Stimulated activated CD8-positive, alpha-beta memory T cell treated with anti-CD3 and anti-CD28 coated beads, Interleukin-2, amount 100 ng/mL, for 1 hour (primary cell): Measurements from ENCODE around the gene CRIM1.
"Not testable (repeated sequence)": the region's sequence is repeated elsewhere in the genome, so short reads cannot be mapped to it uniquely, and the experiment has no call there.

Experiments used
- DNase-seq, 2 donors: peaks; one replicate each; pipeline ENCODE4 v3.0.0-alpha.2; 2020; ENCODE audit warnings: low read depth in 2 of 2

Gene CRIM1

DNA sequence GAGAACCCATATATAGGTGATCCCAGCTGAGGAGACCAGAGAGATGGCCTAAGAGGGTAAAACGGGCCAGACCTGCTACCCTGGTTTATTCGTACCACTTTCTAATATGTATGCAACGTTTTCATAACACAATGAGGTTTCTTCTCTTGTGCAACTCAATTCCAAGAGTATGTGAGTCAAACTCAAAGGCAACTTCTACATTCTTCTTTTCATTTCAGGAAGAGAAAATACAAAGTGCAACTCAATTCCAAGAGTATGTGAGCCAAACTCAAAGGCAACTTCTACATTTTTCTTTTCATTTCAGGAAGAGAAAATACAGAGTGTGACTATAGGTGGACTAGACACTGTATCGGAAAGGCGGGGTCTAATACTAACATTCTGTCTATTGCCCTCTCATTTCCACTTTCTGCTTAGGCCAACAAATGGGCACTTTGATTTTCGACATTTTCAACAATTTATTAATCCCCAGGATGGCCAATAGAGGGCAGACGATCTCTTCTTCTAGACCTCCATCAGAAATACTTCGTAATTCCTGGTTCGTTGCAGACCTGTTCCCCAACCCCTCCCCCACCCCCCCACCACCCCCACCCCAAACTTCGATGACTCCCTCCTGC is 3.7 kb upstream of the CRIM1 start:
- DNase-seq = no peak

DNA sequence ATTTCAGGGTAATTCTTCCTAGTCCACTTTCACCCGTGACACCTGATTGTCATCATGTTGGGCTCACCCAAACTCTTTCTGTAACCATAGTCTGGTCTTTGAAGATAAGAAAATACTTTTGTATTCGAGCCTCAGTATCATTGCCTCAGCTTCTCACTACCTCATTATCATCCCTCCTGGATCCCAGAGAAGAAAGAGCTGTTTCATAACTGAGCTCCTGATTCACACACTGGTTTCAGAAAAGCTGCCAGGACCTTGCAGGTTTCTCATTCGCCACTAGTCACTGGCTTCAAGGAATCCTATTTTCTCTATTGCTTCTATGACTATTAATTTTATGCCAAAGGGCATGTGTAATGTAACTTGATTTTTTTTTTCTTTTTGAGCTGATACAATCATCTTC is 2.9 kb upstream of the CRIM1 start:
- DNase-seq = no peak

DNA sequence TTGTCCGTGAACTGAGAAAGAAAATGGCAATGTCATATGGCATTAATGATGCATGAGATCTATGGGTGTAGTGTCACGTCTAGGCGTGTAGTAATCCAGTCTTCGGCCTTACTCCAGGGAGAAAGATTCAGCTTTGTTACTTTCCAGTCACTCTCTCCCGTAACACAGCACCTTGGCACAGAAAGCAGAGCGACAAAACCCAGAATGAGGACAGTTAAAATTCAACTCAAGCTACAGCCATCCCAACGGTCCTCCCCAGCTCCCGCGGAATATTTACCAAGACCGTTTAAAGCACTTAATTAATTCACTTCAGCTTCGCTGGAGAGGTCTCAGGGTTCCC is 797 bp upstream of the CRIM1 start:
- DNase-seq = no peak

DNA sequence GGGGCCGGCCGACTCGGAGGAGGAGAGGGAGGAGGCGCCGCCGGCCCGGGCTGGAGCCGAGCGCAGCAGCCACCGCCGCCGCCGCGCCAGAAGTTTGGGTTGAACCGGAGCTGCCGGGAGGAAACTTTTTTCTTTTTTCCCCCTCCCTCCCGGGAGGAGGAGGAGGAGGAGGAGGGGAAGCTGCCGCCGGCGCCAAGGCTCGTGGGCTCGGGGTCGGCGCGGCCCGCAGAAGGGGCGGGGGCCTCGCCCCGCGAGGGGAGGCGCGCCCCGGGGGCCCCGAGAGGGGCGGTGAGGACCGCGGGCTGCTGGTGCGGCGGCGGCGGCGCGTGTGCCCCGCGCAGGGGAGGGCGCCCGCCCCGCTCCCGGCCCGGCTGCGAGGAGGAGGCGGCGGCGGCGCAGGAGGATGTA is 316 bp downstream of the CRIM1 start:
- no peak for DNase-seq

DNA sequence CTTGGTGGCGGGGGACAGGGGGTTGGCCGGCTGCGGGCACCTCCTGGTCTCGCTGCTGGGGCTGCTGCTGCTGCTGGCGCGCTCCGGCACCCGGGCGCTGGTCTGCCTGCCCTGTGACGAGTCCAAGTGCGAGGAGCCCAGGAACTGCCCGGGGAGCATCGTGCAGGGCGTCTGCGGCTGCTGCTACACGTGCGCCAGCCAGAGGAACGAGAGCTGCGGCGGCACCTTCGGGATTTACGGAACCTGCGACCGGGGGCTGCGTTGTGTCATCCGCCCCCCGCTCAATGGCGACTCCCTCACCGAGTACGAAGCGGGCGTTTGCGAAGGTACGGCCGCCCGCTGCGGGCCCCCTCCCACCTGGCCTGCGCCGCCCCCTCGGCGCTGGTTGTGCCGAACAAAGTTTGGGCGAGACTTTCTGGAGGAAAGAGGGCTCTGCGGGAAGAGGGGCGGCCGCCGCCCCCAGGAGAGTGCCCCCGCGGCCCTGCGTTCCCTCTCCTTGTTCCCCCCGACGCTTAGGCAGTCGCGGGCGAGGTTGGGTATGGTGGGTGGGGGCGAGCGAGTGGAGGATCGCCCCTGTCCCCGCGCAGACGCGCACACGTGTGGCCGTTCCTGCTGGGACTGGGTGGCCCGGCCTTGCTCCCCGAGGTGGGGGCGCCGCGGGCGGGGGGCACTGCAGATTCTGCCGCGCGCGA is 866 bp downstream of the CRIM1 start:
- no peak for DNase-seq

DNA sequence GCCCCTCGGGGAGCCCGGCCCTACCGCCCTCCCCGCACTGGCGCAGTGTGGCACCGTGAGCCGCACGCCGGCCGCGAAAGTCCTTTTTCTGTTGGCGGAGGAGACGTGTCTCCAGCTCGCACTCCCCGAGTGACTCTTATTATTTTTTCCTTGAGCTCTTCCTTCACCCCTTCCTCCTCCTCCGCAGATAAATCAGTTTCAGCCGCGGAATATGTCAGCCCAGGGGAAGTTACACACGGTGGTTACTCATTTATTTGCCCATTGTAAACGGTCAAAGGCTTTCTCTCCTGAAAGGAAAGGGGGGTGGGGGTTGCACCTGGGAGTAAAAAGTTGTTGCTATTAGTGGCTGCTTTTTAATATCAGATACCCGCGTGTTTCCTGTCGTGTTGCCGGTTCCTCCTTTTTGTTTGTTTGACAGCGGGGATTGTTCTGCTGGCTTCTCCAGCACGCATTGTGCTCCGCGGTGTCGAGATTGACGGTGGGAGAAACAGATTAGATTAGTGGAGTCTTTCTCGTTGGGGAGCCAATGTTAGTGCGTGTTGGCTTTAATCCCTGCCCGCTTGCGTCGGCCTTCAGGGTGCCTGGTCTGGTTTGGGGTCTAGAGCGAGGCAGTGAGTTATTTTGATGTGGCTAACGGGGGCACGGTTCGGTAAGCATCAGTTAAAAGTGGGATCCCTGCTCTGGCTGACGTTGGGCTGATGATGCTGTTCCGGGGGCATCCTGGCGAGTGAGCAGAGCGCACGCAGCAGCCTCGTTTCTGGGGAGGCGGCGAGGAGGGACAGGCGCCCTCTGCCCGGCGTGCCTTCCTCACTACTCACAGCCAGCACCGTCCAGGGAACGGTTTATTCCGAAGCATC is 1.6 kb downstream of the CRIM1 start:
- DNase-seq = no peak

DNA sequence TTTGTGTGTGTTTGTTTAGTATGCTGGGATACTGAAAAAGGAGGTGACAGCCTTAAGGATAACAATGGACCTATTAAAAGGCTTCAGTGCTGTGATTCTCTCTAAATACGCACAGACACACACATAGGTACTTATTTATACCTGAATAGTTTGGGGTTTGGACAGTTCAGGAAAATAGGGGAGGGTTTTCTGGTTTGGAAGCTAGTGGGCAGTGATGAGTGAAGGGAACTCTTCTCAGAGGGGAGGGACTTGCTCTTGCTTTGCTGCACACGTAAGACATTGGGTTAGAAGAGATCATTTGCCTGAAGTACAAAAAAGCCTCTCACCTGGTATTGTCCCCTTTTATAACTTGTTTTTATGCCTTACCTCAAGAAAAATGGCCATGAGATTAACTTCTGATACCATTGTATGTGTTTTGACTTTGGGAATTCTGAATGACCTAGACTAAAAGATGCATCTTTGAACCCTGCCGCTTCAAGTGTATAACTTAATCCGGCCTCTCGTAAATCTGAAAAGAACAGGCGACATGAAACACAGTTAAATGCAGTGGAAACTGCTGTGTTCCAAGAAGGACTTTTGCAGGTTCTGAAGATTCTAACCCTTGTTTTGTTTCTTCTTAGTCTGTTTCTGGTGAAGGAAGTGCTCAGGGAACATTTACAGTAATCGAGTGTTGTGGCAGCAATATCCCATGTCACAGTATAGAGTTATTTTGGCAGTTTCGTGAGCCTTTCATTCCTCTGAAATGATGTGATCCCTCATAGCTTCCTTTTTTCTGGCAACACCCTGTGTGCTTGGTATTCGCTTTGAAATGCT is 2.5 kb downstream of the CRIM1 start:
- no peak for DNase-seq

DNA sequence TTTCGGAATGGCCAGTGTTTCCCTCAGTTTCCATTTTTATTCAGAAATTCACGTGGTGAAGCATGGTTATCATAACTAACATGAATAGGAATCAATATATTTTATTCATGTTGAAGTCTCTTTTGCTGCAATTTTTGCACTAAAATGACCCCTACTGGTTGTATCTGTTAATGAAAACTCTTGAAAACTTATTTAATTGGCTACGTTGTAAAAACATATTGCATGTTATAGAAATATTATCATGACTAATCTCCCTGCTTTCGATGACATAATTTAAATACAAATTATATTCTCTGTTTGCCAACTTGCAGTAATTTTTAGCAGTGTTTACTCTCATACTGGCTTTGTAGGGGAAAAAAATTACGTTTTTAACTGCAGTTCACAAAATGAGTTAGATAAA is 3.5 kb downstream of the CRIM1 start:
- no peak for DNase-seq

DNA sequence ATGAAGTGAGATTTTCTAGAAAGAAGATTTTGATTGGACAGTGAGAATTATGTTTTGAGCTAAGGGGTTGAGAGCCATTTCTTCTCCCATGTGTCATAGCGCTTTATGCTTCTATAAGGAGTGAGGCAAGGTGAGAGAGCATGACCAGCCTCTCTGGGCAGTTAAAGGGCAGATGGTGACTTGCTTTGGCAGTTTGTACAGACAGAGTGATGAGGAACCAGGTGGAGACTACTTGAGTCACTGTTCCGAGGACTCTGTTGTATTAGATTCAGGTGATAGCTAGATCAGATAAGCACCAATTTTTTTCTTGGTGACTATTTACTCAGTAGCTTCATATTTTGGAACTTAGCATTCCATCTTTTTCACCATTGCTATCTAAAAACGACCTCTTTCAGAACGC is 4.5 kb downstream of the CRIM1 start:
- no peak for DNase-seq

DNA sequence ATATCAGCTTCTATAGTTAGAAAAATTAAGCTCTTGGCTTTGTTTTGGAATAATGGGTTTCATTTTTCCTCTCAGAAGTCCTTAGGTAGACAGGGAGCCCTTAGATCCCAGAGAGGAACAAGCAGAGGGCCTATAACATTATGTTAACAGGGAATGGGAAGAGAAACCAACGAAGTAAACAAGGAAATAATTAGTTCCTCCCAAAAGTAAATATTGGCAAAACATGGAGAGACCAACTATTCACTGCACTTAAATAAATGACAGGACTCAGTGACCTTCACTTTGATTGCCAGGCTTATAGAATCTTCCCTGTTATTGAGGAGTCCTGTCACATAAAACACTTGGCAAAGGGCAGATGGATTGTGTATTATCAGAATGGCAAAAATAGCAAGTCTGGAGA is 5.3 kb downstream of the CRIM1 start:
- no peak for DNase-seq

DNA sequence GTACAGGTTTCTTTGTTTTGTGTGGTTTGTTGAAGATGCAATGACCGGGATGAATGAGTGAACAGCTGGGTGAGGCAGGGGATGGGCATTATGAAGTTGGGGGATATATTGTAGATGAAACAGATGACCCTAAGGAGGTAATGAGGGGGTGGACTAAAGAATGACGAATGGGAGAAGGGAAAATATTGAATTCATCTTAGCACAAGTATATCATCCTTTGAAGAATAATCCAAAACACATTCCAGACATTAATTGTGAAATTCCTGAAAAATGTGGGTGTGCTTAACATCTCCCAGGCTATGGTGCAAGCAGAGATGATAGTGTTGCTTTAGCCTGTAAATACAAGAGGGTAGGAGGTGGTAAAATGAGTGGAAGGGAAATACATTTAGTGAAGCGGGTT is 5.8 kb downstream of the CRIM1 start:
- DNase-seq = no peak

DNA sequence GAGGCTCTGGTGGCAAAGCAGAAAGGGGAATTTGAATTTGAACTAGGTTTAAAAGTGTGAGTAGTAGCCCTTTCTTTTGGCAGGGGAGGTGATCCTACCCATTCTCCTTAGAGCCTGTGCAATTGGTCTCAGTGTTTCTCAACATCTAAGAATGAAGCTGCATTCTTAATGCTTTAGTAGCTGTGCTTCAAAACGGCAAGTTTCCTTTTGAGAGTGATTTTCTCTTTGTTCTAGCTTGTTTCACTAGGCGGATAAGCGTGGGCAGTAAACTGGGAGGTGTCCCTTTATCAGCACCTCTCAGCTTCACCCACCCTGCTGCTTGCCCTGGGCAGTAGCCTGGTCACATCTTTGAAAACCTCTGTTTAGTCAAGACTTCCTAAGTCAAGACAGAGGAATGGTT is 6.7 kb downstream of the CRIM1 start:
- DNase-seq = no peak

DNA sequence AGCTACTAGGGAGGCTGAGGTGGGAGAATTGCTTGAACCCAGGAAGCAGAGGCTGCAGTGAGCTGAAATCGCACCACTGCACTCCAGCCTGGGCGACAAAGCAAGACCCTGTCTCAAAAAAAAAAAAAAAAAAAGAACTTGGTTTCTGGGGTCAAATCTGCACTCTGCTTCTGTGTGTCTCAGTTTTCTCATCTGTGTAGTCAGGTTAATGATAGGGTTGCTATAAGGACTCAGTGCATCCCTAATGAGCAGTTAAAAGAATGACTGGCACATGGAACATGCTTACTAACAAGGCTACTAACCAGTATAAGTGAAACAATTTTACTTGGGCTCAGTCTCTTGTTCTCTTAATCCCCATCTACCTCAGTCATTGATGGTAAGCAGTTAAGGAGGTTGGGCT is 7.5 kb downstream of the CRIM1 start:
- not testable (repeated sequence) for DNase-seq

DNA sequence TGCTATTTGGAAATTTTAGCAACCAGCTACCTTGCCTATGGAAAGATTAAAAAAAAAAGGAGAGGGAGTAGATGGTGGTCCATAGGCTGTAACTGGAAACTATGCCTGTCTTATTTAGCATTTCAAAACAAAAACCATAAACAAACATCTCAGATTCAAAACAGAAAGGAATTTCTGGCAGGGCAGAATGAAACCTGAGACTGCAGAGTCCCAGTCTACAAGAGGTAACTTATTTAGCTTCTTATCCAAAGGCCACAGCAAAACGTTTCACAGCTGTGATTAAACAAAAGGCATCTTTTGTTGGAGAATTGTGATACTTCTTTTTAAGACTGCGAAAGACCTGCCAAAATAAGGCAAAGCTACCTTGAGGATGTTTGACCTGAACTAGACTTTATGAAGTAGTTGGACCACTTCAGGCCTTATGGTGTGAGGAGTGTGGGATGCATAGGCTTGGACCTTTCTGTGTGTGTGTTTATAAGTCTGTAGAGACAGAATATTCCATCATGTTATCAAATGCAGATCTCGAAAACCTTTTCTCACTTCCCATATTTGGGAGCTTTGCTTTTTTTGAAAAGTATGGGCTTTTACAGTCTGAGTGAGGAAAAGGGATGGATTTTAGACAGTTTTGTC is 11.0 kb downstream of the CRIM1 start:
- DNase-seq = no peak

DNA sequence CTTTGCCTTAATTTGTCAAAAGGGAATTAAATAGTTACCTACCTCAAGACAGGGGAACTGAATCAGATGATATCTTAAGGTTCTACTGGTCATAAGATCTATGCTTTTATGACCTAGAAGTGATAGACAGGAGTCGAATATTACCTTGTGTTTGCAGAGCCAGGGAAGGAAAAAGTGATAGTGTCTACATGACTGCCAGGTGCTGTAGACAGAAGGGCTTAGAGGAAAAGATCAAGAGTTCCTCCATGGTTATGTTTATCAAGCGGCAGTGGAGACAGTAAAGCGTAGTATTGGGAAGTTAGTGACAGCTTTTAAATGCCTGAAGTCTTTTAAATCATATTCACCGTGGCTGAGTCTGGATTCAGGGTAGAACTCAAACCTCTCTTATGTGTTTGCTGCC is 11.9 kb downstream of the CRIM1 start:
- no peak for DNase-seq

DNA sequence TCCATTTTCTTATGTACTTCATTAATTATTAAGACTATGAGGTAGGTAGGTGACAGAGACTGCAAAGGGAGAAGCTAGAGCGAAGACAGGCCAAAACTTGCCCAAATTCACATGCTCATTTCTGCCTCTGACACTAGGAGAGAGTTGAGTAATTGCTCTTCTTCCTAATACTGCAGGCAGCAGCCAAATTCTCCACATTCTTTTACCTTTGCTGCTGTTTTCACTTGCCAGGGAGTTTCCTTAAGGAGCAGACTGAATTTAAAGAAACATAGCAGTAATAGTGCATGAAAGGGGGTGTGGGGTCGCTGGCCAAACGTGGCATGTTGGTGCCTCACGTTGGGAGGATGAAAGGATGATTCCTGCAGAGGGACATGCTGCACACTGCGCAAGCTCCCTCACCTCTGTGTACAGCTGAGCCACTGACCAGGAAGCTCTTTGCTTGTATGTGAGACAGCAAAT is 12.3 kb downstream of the CRIM1 start:
- DNase-seq = no peak

DNA sequence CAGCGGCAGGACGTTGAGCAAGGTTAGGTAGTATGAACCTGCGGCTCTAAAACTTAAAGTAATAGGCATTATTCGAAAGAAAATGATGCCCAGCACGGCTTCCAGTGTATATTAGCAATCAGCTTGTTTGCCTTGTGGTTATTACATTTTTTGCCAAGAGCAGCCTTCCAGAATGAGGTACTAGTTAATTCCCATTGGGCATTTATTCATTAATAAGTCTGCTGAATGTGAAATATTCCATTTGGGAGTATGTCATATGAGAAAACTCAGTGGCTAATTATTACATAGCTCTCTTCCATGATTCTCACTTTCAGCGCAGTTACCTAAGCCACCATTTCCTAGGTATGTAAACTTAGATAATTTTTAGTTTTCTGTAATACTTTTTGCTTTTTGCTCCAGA is 12.9 kb downstream of the CRIM1 start:
- DNase-seq = no peak

DNA sequence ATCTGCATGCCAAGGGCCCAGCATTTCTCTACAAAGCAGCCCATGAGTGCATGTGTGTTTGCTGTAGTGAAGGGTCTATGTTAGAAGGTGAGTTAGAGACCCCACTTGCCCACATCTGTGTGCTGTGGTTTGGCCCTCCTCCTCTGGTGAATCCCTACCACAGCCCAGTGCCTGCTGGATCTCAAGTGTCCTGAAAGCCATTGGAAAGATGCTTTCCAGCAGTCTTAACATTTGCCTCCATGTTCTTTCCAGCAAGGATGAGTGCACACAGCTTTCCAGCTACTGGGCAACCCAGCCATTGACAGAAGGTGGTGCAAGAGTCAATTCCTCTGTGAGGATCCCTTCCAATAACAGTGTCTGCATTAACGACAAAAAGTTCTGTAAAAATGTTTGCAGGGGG is 13.6 kb downstream of the CRIM1 start:
- DNase-seq = no peak

DNA sequence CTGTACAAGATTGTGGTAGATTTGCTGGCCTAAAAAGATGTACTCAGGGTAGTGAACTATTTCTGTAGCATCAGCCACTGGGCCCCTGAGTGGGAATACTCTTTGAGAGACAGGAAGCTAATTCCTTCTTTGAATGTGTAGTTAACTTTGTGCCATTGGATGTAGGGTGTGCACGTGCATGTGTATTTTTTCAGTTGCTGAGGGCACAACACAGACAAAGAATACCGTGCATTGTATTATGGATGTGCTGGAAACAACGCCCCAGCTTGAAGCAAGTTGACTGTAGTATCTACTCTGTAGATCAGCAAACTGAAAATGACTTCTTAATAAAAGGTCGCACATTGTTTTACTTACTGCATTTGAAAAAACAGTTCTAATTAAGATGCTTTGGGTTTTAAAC is 14.1 kb downstream of the CRIM1 start:
- no peak for DNase-seq

DNA sequence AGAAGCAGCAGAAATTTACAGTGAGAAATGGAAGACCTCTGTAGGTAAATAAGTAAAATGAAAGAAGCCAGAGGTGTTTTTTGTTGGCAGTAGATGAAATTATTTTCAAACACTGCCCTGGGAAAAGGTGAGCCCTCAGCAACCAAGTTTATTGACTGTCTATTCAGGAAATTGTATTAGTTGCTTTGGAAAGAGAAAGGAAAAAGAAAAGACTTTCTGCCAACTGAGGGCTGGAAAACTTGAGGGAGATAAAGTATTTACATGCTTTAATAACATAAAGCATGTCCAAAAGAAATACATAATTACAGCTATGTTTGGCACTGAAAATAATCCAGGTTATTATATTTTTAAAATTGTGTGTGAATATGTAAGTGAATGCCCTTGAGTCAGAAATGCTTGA is 14.7 kb downstream of the CRIM1 start:
- no peak for DNase-seq

DNA sequence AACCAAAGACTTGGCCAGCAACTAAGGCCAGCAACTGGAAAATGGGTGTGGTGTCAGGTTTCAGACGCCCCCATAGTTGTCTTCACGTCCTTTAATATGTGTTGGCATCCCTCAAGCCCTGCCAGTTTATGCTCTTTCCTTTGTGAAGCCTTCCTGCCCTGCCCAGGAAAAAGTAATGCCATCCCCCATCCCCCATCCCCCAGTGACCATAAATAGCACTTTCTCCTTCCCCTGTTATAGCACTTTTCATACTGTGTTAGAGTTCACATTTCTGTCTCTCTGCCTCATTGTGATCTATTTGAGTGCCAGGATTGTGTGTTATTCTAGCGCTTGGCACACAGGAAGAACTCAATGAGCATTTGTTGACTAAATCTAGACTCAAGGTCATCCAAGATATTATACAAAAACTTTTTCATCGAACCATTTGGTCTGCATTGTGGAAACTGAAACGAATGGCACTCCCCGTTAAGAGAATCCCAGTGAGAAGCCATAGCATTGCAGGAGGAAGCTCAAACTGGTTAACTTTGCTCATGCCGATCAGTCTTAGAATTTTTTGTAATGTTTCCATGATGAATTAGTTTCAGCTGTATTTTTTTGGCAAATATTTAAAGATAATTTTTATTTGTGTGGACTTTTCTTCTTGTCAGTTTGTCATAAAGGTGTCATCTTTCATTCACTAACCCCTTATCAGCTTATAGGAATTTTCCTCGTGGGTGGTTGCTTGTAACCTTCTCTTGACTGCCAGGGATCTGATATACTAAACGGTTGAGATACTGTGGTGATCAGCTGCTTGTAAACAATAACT is 15.7 kb downstream of the CRIM1 start:
- no peak for DNase-seq
